ENCODE results near the gene USP17L27. TPM values are rescaled to one million over a fixed set of nuclear protein-coding genes. Genes with fewer than 3 reads are reported as not detected.
A peak's percentile ranks its signal among the peaks of the same experiment; 100 is the strongest.
"Not testable (repeated sequence)": the region's sequence is repeated elsewhere in the genome, so short reads cannot be mapped to it uniquely, and the experiment has no call there.

USP17L27 gene
- total RNA-seq, 1 experiment from 2014 or later: not detected

- H3K27ac ChIP-seq (ENCODE audit: low read length); H3K9me3 ChIP-seq (ENCODE audit: control insufficient read depth, insufficient read depth, low read depth, low read length); BruUV-seq (replicated peaks); H3K4me1 ChIP-seq (ENCODE audit: control insufficient read depth, insufficient read depth, low read length); ATAC-seq; H3K27me3 ChIP-seq (ENCODE audit: control insufficient read depth, insufficient read depth, low read length); H3K4me3 ChIP-seq (ENCODE audit: low read depth in 2 of 2, low read length in 2 of 2); DNase-seq (ENCODE audit: low read depth, low spot score); intact Hi-C loops (cut with micrococcal nuclease; ENCODE audit: unreplicated experiment); in situ Hi-C loops (cut with HindIII; ENCODE audit: low pct_unique_long_range_greater_than_20kb, low sequenced_read_pairs); POLR2A ChIA-PET; H3K36me3 ChIP-seq (ENCODE audit: control insufficient read depth, insufficient read depth, low read length); CTCF ChIA-PET: not testable (repeated sequence)
These were observed 6.9 kb downstream of the USP17L27 start for GRCh38 chr4:9350866-9351265.

GRCh38 chr4:9353338-9353737 is 9.4 kb downstream of the USP17L27 start, which contains the start of gene USP17L29:
Gene USP17L29, plus strand, starts transcription at chr4:9353638. Its CDS starts 0 bp downstream, at chr4:9353638.
- BruUV-seq (replicated peaks); CTCF ChIA-PET; POLR2A ChIA-PET: not testable (repeated sequence)

GRCh38 chr4:9362829-9363228 is 18.9 kb downstream of the USP17L27 start, which contains the start of gene USP17L30:
Gene USP17L30, plus strand, starts transcription at chr4:9363129. Its CDS starts 0 bp downstream, at chr4:9363129.
- intact Hi-C loops (cut with micrococcal nuclease; ENCODE audit: unreplicated experiment); H3K4me3 ChIP-seq (ENCODE audit: low read depth in 2 of 2, low read length in 2 of 2); DNase-seq (ENCODE audit: low read depth, low spot score); BruUV-seq (replicated peaks); H3K27me3 ChIP-seq (ENCODE audit: control insufficient read depth, insufficient read depth, low read length); H3K4me1 ChIP-seq (ENCODE audit: control insufficient read depth, insufficient read depth, low read length); H3K36me3 ChIP-seq (ENCODE audit: control insufficient read depth, insufficient read depth, low read length); in situ Hi-C loops (cut with HindIII; ENCODE audit: low pct_unique_long_range_greater_than_20kb, low sequenced_read_pairs); H3K9me3 ChIP-seq (ENCODE audit: control insufficient read depth, insufficient read depth, low read depth, low read length); CTCF ChIA-PET; POLR2A ChIA-PET; H3K27ac ChIP-seq (ENCODE audit: low read length); ATAC-seq: not testable (repeated sequence)

More at GRCh38 chr4:9353338-9353737, 9.4 kb downstream of the USP17L27 start, which contains the start of gene USP17L29:
- H3K4me1 ChIP-seq (ENCODE audit: control insufficient read depth, insufficient read depth, low read length); H3K27me3 ChIP-seq (ENCODE audit: control insufficient read depth, insufficient read depth, low read length); intact Hi-C loops (cut with micrococcal nuclease; ENCODE audit: unreplicated experiment); H3K27ac ChIP-seq (ENCODE audit: low read length); DNase-seq (ENCODE audit: low read depth, low spot score); ATAC-seq; H3K4me3 ChIP-seq (ENCODE audit: low read depth in 2 of 2, low read length in 2 of 2); H3K36me3 ChIP-seq (ENCODE audit: control insufficient read depth, insufficient read depth, low read length); H3K9me3 ChIP-seq (ENCODE audit: control insufficient read depth, insufficient read depth, low read depth, low read length); in situ Hi-C loops (cut with HindIII; ENCODE audit: low pct_unique_long_range_greater_than_20kb, low sequenced_read_pairs): not testable (repeated sequence)

GRCh38 chr4:9379881-9380280 is 35.9 kb downstream of the USP17L27 start:
- CTCF ChIA-PET; intact Hi-C loops (cut with micrococcal nuclease; ENCODE audit: unreplicated experiment); POLR2A ChIA-PET; H3K36me3 ChIP-seq (ENCODE audit: control insufficient read depth, insufficient read depth, low read length); H3K9me3 ChIP-seq (ENCODE audit: control insufficient read depth, insufficient read depth, low read depth, low read length); in situ Hi-C loops (cut with HindIII; ENCODE audit: low pct_unique_long_range_greater_than_20kb, low sequenced_read_pairs); H3K4me1 ChIP-seq (ENCODE audit: control insufficient read depth, insufficient read depth, low read length); H3K4me3 ChIP-seq (ENCODE audit: low read depth in 2 of 2, low read length in 2 of 2); BruUV-seq (replicated peaks); DNase-seq (ENCODE audit: low read depth, low spot score); ATAC-seq; H3K27me3 ChIP-seq (ENCODE audit: control insufficient read depth, insufficient read depth, low read length); H3K27ac ChIP-seq (ENCODE audit: low read length): not testable (repeated sequence)

GRCh38 chr4:9381012-9381534 is 37.1 kb downstream of the USP17L27 start:
- POLR2A ChIA-PET; intact Hi-C loops (cut with micrococcal nuclease; ENCODE audit: unreplicated experiment); H3K27me3 ChIP-seq (ENCODE audit: control insufficient read depth, insufficient read depth, low read length); H3K36me3 ChIP-seq (ENCODE audit: control insufficient read depth, insufficient read depth, low read length); DNase-seq (ENCODE audit: low read depth, low spot score); H3K27ac ChIP-seq (ENCODE audit: low read length); ATAC-seq; H3K4me1 ChIP-seq (ENCODE audit: control insufficient read depth, insufficient read depth, low read length); CTCF ChIA-PET; BruUV-seq (replicated peaks); H3K9me3 ChIP-seq (ENCODE audit: control insufficient read depth, insufficient read depth, low read depth, low read length); in situ Hi-C loops (cut with HindIII; ENCODE audit: low pct_unique_long_range_greater_than_20kb, low sequenced_read_pairs): not testable (repeated sequence)
- TF ChIP-seq CTCF (IDR thresholded peaks at IDR 0.05): peak; percentile 71
- peak overlapping the region; percentile 33 to 38; a peak in 3 of 4 replicates for H3K4me3 ChIP-seq (ENCODE audit: low read depth in 2 of 2, low read length in 2 of 2)
